ENCODE data around the gene PRR35.
A peak's percentile ranks its signal among the peaks of the same experiment; 100 is the strongest.
"Not testable (repeated sequence)": the region's sequence is repeated elsewhere in the genome, so short reads cannot be mapped to it uniquely, and the experiment has no call there.

The PRR35 gene

GRCh38 chr16:582614-583331 lies 22.6 kb downstream of the PRR35 start:
- no peak for DNase-seq

- DNase-seq: no peak
These were observed 23.2 kb downstream of the PRR35 start for GRCh38 chr16:583470-583814.

- no peak for DNase-seq
These were observed 23.8 kb downstream of the PRR35 start for GRCh38 chr16:583815-584591.

GRCh38 chr16:585351-585750 lies 25.2 kb downstream of the PRR35 start:
- no peak for DNase-seq

- no peak for DNase-seq
These were observed 26.0 kb downstream of the PRR35 start for GRCh38 chr16:586047-586644.

- DNase-seq: no peak
These were observed 26.7 kb downstream of the PRR35 start for GRCh38 chr16:586645-587590.

GRCh38 chr16:588639-588888 lies 28.4 kb downstream of the PRR35 start:
- no peak for DNase-seq

GRCh38 chr16:588889-589657 lies 28.9 kb downstream of the PRR35 start:
- peak; percentile 74 for DNase-seq

GRCh38 chr16:589658-590187 lies 29.5 kb downstream of the PRR35 start, which contains the start of gene RAB40C:
TSS of gene RAB40C (plus strand) at chr16:590066. CDS start at chr16:590292, 226 bp downstream.
- DNase-seq: peak; percentile 85

GRCh38 chr16:590188-590814 lies 30.1 kb downstream of the PRR35 start:
- no peak for DNase-seq

GRCh38 chr16:590815-591200 lies 30.6 kb downstream of the PRR35 start:
- no peak for DNase-seq

- DNase-seq: no peak
These were observed 31.0 kb downstream of the PRR35 start for GRCh38 chr16:591231-591630.

- no peak for DNase-seq
These were observed 31.8 kb downstream of the PRR35 start for GRCh38 chr16:591892-592517.

GRCh38 chr16:592518-593306 lies 32.5 kb downstream of the PRR35 start:
- no peak for DNase-seq

GRCh38 chr16:593406-593805 lies 33.2 kb downstream of the PRR35 start:
- peak; percentile 42 for DNase-seq

- no peak for DNase-seq
These were observed 33.6 kb downstream of the PRR35 start for GRCh38 chr16:593807-594206.

- no peak for DNase-seq
These were observed 34.9 kb downstream of the PRR35 start for GRCh38 chr16:595094-595528.

- DNase-seq: no peak
These were observed 35.9 kb downstream of the PRR35 start for GRCh38 chr16:595942-596735.

- no peak for DNase-seq
These were observed 36.5 kb downstream of the PRR35 start for GRCh38 chr16:596736-597060.

GRCh38 chr16:597655-598054 lies 37.5 kb downstream of the PRR35 start:
- DNase-seq: not testable (repeated sequence)
